ENCODE results near the gene CASR.

Gene CASR

DNA sequence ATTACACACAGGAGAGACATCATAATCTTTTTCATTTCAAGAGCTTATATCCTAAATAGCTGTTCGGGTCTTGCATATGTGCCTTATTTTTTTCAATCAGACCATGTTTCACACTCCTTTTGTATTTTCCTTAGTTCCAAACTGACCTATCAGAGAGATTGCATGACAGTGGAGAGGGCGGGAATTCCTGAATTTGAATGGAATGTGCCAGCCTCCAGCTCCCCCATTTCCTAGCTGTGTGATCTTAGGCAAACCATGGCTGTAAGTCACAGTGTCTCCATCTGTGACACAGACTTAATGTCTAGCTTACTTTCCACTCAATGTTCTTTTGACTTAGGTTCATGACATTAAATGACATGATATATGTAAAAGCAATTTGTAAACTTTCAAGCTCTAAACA is 79.6 kb downstream of the CASR start:
- H4K5ac ChIP-seq (ENCODE audit: low read length) = no peak overlapping the region
- no peaks in the 10 kb centered on the region for H3K4me1 ChIP-seq (ENCODE audit: control insufficient read depth, low read depth, low read length)
- H3K36me3 ChIP-seq (ENCODE audit: control insufficient read depth, insufficient read depth, low read length) = no peaks in the 10 kb centered on the region
- H3K23ac ChIP-seq (ENCODE audit: low read length) = no peak overlapping the region
- H3K9ac ChIP-seq (ENCODE audit: low read length) = no peak overlapping the region
- no peak overlapping the region for H4K8ac ChIP-seq (ENCODE audit: low read depth, low read length)
- H3K4me2 ChIP-seq (ENCODE audit: low read length) = no peak overlapping the region
- H3K79me1 ChIP-seq (ENCODE audit: low read length) = no peaks in the 10 kb centered on the region
- no peak overlapping the region for H3K18ac ChIP-seq (ENCODE audit: low read length)
- H3K27me3 ChIP-seq (ENCODE audit: insufficient read depth, low read length, poor library complexity) = no peaks in the 10 kb centered on the region
- peak; percentile 62 for DNase-seq
- WGBS (ENCODE audit: extremely low coverage, insufficient coverage, low lambda C conversion rate) = no CpG with 5 or more reads among the region's 2 CpGs
- no peak overlapping the region for H2BK15ac ChIP-seq (replicated peaks; ENCODE audit: low read depth)
- H3K4me3 ChIP-seq (ENCODE audit: low read length) = no peak overlapping the region
- H3K27ac ChIP-seq (ENCODE audit: low read depth, low read length) = no peak overlapping the region
- H3K4ac ChIP-seq (ENCODE audit: low read depth, low read length) = no peak overlapping the region
- H2AK5ac ChIP-seq (ENCODE audit: low read length) = no peak overlapping the region
- H3K79me2 ChIP-seq (ENCODE audit: control insufficient read depth, insufficient read depth, low read length) = no peaks in the 10 kb centered on the region
- no peak overlapping the region for H3K56ac ChIP-seq (ENCODE audit: low read length)
- H2BK5ac ChIP-seq (ENCODE audit: low read length) = no peak overlapping the region
- H2BK120ac ChIP-seq (ENCODE audit: low read depth, low read length) = no peak overlapping the region

GRCh38 chr3:122263974-122264588 is 80.6 kb downstream of the CASR start:
- Histone ChIP-seq H3K79me1 (ENCODE audit: low read length) (no peaks in the 10 kb centered on the region), H3K4me2 (ENCODE audit: low read length) (no peak overlapping the region), H2BK120ac (ENCODE audit: low read depth, low read length) (no peak overlapping the region), H3K23ac (ENCODE audit: low read length) (no peak overlapping the region), H3K79me2 (ENCODE audit: control insufficient read depth, insufficient read depth, low read length) (no peaks in the 10 kb centered on the region), H3K18ac (ENCODE audit: low read length) (no peak overlapping the region), H3K4me1 (ENCODE audit: control insufficient read depth, low read depth, low read length) (no peaks in the 10 kb centered on the region), H3K4me3 (ENCODE audit: low read length) (no peak overlapping the region), H3K4ac (ENCODE audit: low read depth, low read length) (peak overlapping the region; percentile 27), H3K9ac (ENCODE audit: low read length) (no peak overlapping the region), H4K5ac (ENCODE audit: low read length) (no peak overlapping the region), H2AK5ac (ENCODE audit: low read length) (no peak overlapping the region), H2BK15ac (replicated peaks; ENCODE audit: low read depth) (no peak overlapping the region), H3K27me3 (ENCODE audit: insufficient read depth, low read length, poor library complexity) (no peaks in the 10 kb centered on the region), H3K36me3 (ENCODE audit: control insufficient read depth, insufficient read depth, low read length) (no peaks in the 10 kb centered on the region), H3K56ac (ENCODE audit: low read length) (no peak overlapping the region), H2BK5ac (ENCODE audit: low read length) (no peak overlapping the region), H3K27ac (ENCODE audit: low read depth, low read length) (no peak overlapping the region), H4K8ac (ENCODE audit: low read depth, low read length) (no peak overlapping the region)
- DNase-seq = no peak

DNA sequence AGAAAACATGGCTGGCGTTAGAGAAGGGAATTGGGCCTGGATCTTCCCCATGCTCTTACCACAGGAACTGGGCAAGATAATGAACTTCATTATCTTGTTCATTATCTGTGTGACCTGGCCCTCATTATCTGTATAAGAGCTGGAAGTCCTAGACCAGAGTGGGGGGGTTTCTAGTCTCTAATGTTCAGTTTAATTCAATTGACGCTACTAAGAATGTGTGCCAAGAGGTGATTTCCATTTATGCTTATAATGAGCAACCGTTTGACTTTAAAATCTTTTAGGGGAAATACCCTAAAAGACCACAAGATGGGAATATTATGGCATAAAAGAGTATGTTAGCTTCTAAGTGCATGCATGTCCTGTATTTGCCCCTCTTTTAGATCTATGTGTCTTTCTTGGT is 82.5 kb downstream of the CASR start:
- no CpG with 5 or more reads among the region's 3 CpGs for WGBS (ENCODE audit: extremely low coverage, insufficient coverage, low lambda C conversion rate)
- Histone ChIP-seq H3K27me3 (ENCODE audit: insufficient read depth, low read length, poor library complexity) (no peaks in the 10 kb centered on the region), H2BK15ac (replicated peaks; ENCODE audit: low read depth) (no peak overlapping the region), H3K9ac (ENCODE audit: low read length) (no peak overlapping the region), H3K27ac (ENCODE audit: low read depth, low read length) (no peak overlapping the region), H3K79me2 (ENCODE audit: control insufficient read depth, insufficient read depth, low read length) (no peaks in the 10 kb centered on the region), H3K4me2 (ENCODE audit: low read length) (no peak overlapping the region), H3K4me1 (ENCODE audit: control insufficient read depth, low read depth, low read length) (no peaks in the 10 kb centered on the region), H2BK120ac (ENCODE audit: low read depth, low read length) (no peak overlapping the region), H3K18ac (ENCODE audit: low read length) (no peak overlapping the region), H4K5ac (ENCODE audit: low read length) (no peak overlapping the region), H3K79me1 (ENCODE audit: low read length) (no peaks in the 10 kb centered on the region), H3K4ac (ENCODE audit: low read depth, low read length) (no peak overlapping the region), H3K36me3 (ENCODE audit: control insufficient read depth, insufficient read depth, low read length) (no peaks in the 10 kb centered on the region), H4K8ac (ENCODE audit: low read depth, low read length) (no peak overlapping the region), H3K56ac (ENCODE audit: low read length) (no peak overlapping the region), H3K4me3 (ENCODE audit: low read length) (no peak overlapping the region), H2BK5ac (ENCODE audit: low read length) (no peak overlapping the region), H2AK5ac (ENCODE audit: low read length) (no peak overlapping the region), H3K23ac (ENCODE audit: low read length) (no peak overlapping the region)
- peak; percentile 40 for DNase-seq

GRCh38 chr3:122268257-122269024 is 85.0 kb downstream of the CASR start:
- H3K79me1 ChIP-seq (ENCODE audit: low read length) = no peaks in the 10 kb centered on the region
- no CpG with 5 or more reads among the region's 1 CpG for WGBS (ENCODE audit: extremely low coverage, insufficient coverage, low lambda C conversion rate)
- no peaks in the 10 kb centered on the region for H3K4me1 ChIP-seq (ENCODE audit: control insufficient read depth, low read depth, low read length)
- H3K9ac ChIP-seq (ENCODE audit: low read length) = no peak overlapping the region
- no peak overlapping the region for H3K18ac ChIP-seq (ENCODE audit: low read length)
- H2BK5ac ChIP-seq (ENCODE audit: low read length) = no peak overlapping the region
- H3K27me3 ChIP-seq (ENCODE audit: insufficient read depth, low read length, poor library complexity) = no peaks in the 10 kb centered on the region
- H3K4me2 ChIP-seq (ENCODE audit: low read length) = no peak overlapping the region
- H3K4ac ChIP-seq (ENCODE audit: low read depth, low read length) = no peak overlapping the region
- no peak for DNase-seq
- H4K8ac ChIP-seq (ENCODE audit: low read depth, low read length) = no peak overlapping the region
- no peak overlapping the region for H4K5ac ChIP-seq (ENCODE audit: low read length)
- no peak overlapping the region for H2BK15ac ChIP-seq (replicated peaks; ENCODE audit: low read depth)
- no peak overlapping the region for H2AK5ac ChIP-seq (ENCODE audit: low read length)
- H2BK120ac ChIP-seq (ENCODE audit: low read depth, low read length) = no peak overlapping the region
- no peak overlapping the region for H3K27ac ChIP-seq (ENCODE audit: low read depth, low read length)
- no peak overlapping the region for H3K4me3 ChIP-seq (ENCODE audit: low read length)
- no peak overlapping the region for H3K56ac ChIP-seq (ENCODE audit: low read length)
- no peaks in the 10 kb centered on the region for H3K79me2 ChIP-seq (ENCODE audit: control insufficient read depth, insufficient read depth, low read length)
- no peaks in the 10 kb centered on the region for H3K36me3 ChIP-seq (ENCODE audit: control insufficient read depth, insufficient read depth, low read length)
- no peak overlapping the region for H3K23ac ChIP-seq (ENCODE audit: low read length)

GRCh38 chr3:122269045-122269444 is 85.6 kb downstream of the CASR start:
- H3K56ac ChIP-seq (ENCODE audit: low read length) = no peak overlapping the region
- H3K36me3 ChIP-seq (ENCODE audit: control insufficient read depth, insufficient read depth, low read length) = no peaks in the 10 kb centered on the region
- no peak overlapping the region for H2AK5ac ChIP-seq (ENCODE audit: low read length)
- no peaks in the 10 kb centered on the region for H3K27me3 ChIP-seq (ENCODE audit: insufficient read depth, low read length, poor library complexity)
- H3K27ac ChIP-seq (ENCODE audit: low read depth, low read length) = no peak overlapping the region
- H3K4me2 ChIP-seq (ENCODE audit: low read length) = no peak overlapping the region
- no peaks in the 10 kb centered on the region for H3K4me1 ChIP-seq (ENCODE audit: control insufficient read depth, low read depth, low read length)
- no peak for DNase-seq
- H3K79me1 ChIP-seq (ENCODE audit: low read length) = no peaks in the 10 kb centered on the region
- no peak overlapping the region for H4K8ac ChIP-seq (ENCODE audit: low read depth, low read length)
- WGBS (ENCODE audit: extremely low coverage, insufficient coverage, low lambda C conversion rate) = no CpG with 5 or more reads among the region's 2 CpGs
- H3K4ac ChIP-seq (ENCODE audit: low read depth, low read length) = no peak overlapping the region
- H2BK15ac ChIP-seq (replicated peaks; ENCODE audit: low read depth) = no peak overlapping the region
- no peak overlapping the region for H3K18ac ChIP-seq (ENCODE audit: low read length)
- no peak overlapping the region for H3K23ac ChIP-seq (ENCODE audit: low read length)
- H2BK120ac ChIP-seq (ENCODE audit: low read depth, low read length) = no peak overlapping the region
- no peak overlapping the region for H3K4me3 ChIP-seq (ENCODE audit: low read length)
- H4K5ac ChIP-seq (ENCODE audit: low read length) = no peak overlapping the region
- H3K9ac ChIP-seq (ENCODE audit: low read length) = no peak overlapping the region
- H2BK5ac ChIP-seq (ENCODE audit: low read length) = no peak overlapping the region
- H3K79me2 ChIP-seq (ENCODE audit: control insufficient read depth, insufficient read depth, low read length) = no peaks in the 10 kb centered on the region

Measured in mesendoderm (in vitro differentiated cells).